ENCODE measurements around the gene DGLUCY.
"Not testable (repeated sequence)": the region's sequence is repeated elsewhere in the genome, so short reads cannot be mapped to it uniquely, and the experiment has no call there.

DGLUCY gene

DNA sequence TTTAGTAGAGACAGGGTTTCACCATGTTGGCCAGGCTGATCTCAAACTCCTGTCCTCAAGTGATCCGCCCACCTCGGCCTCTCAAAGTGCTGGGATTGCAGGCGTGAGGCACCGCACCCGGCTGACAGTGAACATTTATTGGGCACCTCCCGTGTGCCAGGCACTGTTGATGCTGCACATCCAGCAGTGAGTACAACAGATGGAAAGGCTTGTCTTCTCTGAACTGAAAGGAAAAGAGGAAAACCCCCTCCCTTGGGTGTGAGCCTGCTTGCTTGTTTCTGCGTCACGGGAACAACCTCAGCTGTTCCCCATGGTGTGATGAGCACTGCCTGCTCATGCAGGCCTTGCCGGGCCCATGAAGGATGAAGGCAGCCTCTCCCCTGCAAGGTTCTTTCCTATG, 39.5 kb downstream of the DGLUCY start:
- Histone ChIP-seq H3K9ac (peak overlapping the region in 1 of 11 experiments; percentile 50; a peak in 1 of 22 replicates), H4K20me1 (peaks cover 0 to 33% (median 14%) of the 10 kb centered on the region in 11 experiments; a peak in 13 of 22 replicates), H3K9me3 (replicated peaks in 1 of 11) (no peaks in the 10 kb centered on the region), H3K4me1 (peaks cover 13 to 37% (median 33%) of the 10 kb centered on the region in 10 experiments; a peak in 19 of 20 replicates), H3K27me3 (no peaks in the 10 kb centered on the region), H3K4me3 (no peak overlapping the region), H3K4me2 (peak overlapping the region in 9 of 11 experiments; percentile 9 to 52 (median 48); a peak in 16 of 22 replicates), H3K36me3 (peaks cover 18 to 44% (median 37%) of the 10 kb centered on the region in 11 experiments), H3K27ac (peak overlapping the region in 1 of 11 experiments; percentile 7; a peak in 1 of 22 replicates)
- TF ChIP-seq Cebpa-rat (IDR thresholded peaks at IDR 0.05): no peak

DNA sequence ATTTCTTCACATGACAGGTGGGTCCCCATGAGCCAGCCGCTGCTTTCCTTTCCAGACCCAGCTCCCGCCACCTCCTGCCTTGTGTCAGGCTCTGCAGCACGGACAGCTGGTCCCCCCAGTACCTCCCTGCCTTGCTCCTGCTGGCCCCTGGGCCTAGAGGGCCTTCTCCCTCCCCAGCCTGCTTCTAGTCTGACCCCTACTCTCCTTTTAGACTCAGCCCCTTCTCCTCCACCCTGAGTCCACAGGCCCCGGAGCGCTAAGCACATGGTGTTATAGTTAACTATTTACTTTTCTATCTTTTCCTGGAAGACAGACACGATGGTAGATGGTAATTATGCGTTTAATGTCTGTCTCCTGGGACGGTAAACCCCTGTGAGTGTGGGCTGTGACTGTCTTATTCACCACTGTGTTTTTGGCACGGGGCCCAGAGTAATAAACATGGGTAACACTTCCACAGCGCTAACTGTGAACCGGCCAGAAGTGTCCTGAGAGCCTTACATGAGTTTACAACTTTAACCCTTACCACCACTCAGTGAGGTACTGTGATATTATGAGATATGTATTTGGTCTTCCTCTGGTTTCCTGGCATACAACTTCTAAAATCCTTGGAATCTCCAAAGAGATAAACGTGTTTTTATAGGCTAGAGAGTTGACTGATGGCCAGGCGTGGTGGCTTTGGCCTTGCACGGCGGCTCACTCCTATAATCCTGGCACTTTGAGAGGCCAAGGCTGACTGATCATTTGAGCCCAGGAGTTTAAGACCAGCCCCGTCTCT, 41.2 kb downstream of the DGLUCY start:
- Histone ChIP-seq H4K20me1 (peaks cover 0 to 33% (median 14%) of the 10 kb centered on the region in 11 experiments; a peak in 13 of 22 replicates), H3K9ac (peak overlapping the region in 4 of 11 experiments; percentile 5 to 44 (median 24); a peak in 1 of 22 replicates)
- no peak for TF ChIP-seq Cebpa-rat (IDR thresholded peaks at IDR 0.05)

DNA sequence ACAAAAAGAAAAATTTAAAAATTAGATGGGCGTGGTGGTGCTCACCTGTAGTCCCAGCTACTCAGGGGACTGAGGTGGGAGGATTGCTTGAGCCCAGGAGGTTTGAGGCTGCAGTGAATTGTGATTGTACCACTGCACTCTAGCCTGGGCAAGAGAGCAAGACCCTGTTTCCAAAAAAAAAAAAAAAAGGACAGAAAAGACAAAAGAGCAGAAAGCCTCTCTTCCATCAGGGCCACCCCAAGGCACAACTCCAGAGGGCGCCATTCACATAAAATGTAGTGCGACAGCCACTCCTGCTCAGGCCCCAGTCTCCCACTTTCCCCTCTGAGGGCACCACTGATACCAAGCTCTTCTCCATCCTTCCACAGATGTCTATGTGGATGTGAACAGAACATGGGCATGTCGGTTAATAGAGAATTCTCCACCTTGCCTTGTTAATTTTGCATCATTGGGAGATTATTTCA, 41.8 kb downstream of the DGLUCY start:
- no peak overlapping the region for H3K27ac ChIP-seq
- H3K9me3 ChIP-seq (replicated peaks in 1 of 11): no peaks in the 10 kb centered on the region
- peaks cover 0 to 33% (median 14%) of the 10 kb centered on the region in 11 experiments; a peak in 13 of 22 replicates for H4K20me1 ChIP-seq
- H3K9ac ChIP-seq: no peak overlapping the region
- peak overlapping the region in 4 of 11 experiments; percentile 50 to 73 (median 61); a peak in 7 of 22 replicates for H3K4me2 ChIP-seq
- no peak overlapping the region for H3K4me3 ChIP-seq
- H3K4me1 ChIP-seq: peaks cover 13 to 40% (median 34%) of the 10 kb centered on the region in 10 experiments; a peak in 19 of 20 replicates
- H3K27me3 ChIP-seq: no peaks in the 10 kb centered on the region
- peaks cover 34 to 50% (median 42%) of the 10 kb centered on the region in 11 experiments for H3K36me3 ChIP-seq
- no peak for TF ChIP-seq Cebpa-rat (IDR thresholded peaks at IDR 0.05)

More for the DNA sequence above, 41.2 kb downstream of the DGLUCY start:
- Histone ChIP-seq H3K36me3 (peaks cover 28 to 50% (median 39%) of the 10 kb centered on the region in 11 experiments), H3K4me2 (peak overlapping the region in 9 of 11 experiments; percentile 24 to 73 (median 52); a peak in 16 of 22 replicates), H3K4me3 (no peak overlapping the region), H3K4me1 (peaks cover 13 to 37% (median 33%) of the 10 kb centered on the region in 10 experiments; a peak in 19 of 20 replicates), H3K27ac (no peak overlapping the region), H3K27me3 (no peaks in the 10 kb centered on the region), H3K9me3 (replicated peaks in 1 of 11) (no peaks in the 10 kb centered on the region)

DNA sequence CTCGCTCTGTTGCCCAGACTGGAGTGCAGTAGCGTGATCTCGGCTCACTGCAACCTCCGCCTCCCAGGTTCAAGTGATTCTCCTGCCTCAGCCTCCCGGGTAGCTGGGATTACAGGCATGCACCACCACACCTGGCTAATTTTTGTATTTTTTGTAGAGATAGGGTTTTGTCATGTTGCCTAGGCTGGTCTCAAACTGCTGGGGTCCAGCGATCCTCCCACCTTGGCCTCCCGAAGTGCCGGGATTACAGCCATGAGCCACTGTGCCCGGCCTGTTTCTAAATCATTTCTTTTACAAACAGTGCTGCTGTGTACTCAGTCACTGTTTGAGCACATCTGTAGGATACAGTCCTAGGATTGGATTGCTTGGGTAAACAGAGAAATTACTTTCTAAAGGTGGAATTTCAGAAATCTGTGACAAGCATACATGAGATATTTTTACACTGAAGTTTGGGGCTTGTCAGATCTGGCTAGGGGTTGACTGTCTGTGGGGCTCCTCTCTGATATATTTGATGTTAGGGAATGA, 42.3 kb downstream of the DGLUCY start:
- peaks cover 13 to 40% (median 34%) of the 10 kb centered on the region in 10 experiments; a peak in 19 of 20 replicates for H3K4me1 ChIP-seq
- not testable (repeated sequence) for H3K27ac ChIP-seq

DNA sequence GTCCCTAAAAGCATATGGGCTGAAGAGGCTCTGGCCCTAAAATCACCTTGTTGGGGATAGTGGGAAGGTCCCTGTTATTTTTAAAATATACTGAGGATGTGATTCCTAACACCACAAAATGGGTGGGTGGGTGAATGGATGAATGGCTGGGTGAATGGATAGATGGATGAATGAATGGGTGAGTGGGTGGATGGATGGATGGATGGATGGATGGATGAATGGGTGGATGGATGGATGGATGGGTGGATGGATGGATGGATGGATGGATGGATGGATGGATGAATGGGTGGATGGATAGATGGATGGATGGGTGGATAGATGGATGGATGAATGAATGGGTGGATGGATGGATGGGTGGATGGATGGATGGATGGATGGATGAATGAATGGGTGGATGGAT, 43.0 kb downstream of the DGLUCY start:
- not testable (repeated sequence) for H3K9me3 ChIP-seq (replicated peaks in 1 of 11); H3K4me3 ChIP-seq; H3K4me2 ChIP-seq; H3K9ac ChIP-seq; H3K27me3 ChIP-seq; H3K27ac ChIP-seq
- H3K36me3 ChIP-seq: peaks cover 46 to 61% (median 50%) of the 10 kb centered on the region in 11 experiments
- peaks cover 13 to 40% (median 32%) of the 10 kb centered on the region in 10 experiments; a peak in 19 of 20 replicates for H3K4me1 ChIP-seq
- peaks cover 0 to 31% (median 14%) of the 10 kb centered on the region in 11 experiments; a peak in 13 of 22 replicates for H4K20me1 ChIP-seq

More for the DNA sequence above, 42.3 kb downstream of the DGLUCY start:
- H3K36me3 ChIP-seq: peaks cover 40 to 54% (median 44%) of the 10 kb centered on the region in 11 experiments
- not testable (repeated sequence) for H3K4me3 ChIP-seq; H3K27me3 ChIP-seq; H3K9me3 ChIP-seq (replicated peaks in 1 of 11); H3K9ac ChIP-seq; H3K4me2 ChIP-seq
- peaks cover 0 to 33% (median 14%) of the 10 kb centered on the region in 11 experiments; a peak in 13 of 22 replicates for H4K20me1 ChIP-seq

DNA sequence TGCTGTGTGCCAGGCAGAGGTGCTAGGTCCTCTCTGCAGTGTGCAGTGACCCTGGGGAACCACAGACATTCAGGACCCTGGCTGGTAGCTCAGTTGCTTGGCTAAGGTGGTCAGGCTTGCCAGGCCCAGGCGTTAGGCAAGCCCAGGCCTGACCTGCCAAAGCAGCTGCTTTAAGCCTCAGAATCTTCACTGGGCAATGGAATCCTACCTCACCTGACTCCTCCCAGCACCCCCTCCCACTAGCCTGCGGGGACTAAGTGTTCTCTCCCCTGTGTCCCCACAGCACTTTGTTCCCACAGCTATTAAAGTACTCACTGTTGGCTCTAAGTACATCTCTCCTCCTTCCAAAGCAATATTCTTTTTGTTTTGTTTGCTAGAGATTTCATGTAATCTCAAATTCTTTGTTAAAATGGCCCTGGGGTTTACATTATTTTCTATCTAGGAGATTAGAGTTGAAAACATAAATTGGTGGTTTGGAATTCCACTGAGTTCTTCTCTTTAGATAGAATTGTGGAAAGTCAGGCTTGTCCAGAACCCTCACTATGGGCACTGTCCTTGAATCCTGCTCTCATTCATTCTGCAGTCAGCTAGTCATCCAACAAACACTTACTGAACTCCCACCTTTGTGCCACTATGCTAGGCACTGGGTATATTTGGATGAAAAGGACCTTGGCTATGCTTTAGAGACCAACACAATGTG, 44.4 kb downstream of the DGLUCY start:
- H3K9me3 ChIP-seq (replicated peaks in 1 of 11): no peaks in the 10 kb centered on the region
- H3K4me3 ChIP-seq: no peak overlapping the region
- no peak overlapping the region for H3K27ac ChIP-seq
- peaks cover 4 to 27% (median 19%) of the 10 kb centered on the region in 10 experiments; a peak in 17 of 20 replicates for H3K4me1 ChIP-seq
- no peaks in the 10 kb centered on the region for H3K27me3 ChIP-seq
- H3K9ac ChIP-seq: no peak overlapping the region
- TF ChIP-seq Cebpa-rat (IDR thresholded peaks at IDR 0.05): no peak
- no peak overlapping the region for H3K4me2 ChIP-seq
- peaks cover 0 to 21% (median 8%) of the 10 kb centered on the region in 11 experiments; a peak in 13 of 22 replicates for H4K20me1 ChIP-seq
- peaks cover 60 to 74% (median 64%) of the 10 kb centered on the region in 11 experiments for H3K36me3 ChIP-seq

DNA sequence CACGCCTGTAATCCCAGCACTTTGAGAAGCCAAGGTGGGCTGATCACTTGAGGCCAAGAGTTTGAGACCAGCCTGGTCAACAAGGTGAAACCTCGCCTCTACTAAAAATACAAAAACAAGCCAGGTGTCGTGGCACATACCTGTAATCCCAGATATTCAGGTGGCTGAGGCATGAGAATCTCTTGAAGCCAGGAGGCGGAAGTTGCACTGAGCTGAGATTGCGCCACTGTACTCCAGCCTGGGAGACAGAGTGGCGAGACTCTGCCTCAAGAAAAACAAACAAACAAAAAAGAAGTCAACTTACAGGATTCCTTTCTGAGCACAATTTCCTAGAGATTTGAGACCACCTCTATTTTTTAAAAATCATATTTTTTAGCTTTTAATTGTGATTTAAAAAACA, 45.3 kb downstream of the DGLUCY start:
- Histone ChIP-seq H4K20me1 (peaks cover 0 to 16% (median 8%) of the 10 kb centered on the region in 11 experiments; a peak in 13 of 22 replicates), H3K36me3 (peaks cover 68 to 83% (median 73%) of the 10 kb centered on the region in 11 experiments), H3K27ac (no peak overlapping the region), H3K4me2 (no peak overlapping the region), H3K4me3 (no peak overlapping the region), H3K27me3 (no peaks in the 10 kb centered on the region), H3K4me1 (peaks cover 4 to 19% (median 11%) of the 10 kb centered on the region in 10 experiments; a peak in 17 of 20 replicates), H3K9me3 (replicated peaks in 1 of 11) (no peaks in the 10 kb centered on the region), H3K9ac (no peak overlapping the region)
- no peak for TF ChIP-seq Cebpa-rat (IDR thresholded peaks at IDR 0.05)

DNA sequence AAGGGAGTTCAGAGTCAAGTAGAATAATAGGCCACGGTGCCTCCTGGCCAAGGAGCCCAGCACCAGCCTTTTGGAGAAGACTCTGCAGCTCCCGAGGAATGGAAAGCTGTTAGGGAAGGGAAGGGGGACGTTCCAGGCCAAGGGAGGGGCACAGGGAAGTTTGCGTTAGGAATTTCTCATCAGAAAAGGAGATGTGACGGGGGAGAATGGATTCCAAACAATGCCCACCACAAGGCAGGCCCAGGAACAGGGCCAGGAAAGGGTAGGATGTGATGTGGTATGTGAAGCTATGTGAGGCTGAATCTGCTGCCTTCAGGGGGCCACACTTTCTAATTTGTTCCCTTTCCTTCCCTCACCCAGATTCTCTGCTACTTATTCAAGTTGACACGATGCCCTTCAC, 46.0 kb downstream of the DGLUCY start:
- Histone ChIP-seq H4K20me1 (peaks cover 0 to 11% (median 2%) of the 10 kb centered on the region in 11 experiments; a peak in 12 of 22 replicates), H3K4me3 (no peak overlapping the region)

More for the DNA sequence above, 46.0 kb downstream of the DGLUCY start:
- H3K4me2 ChIP-seq: no peak overlapping the region
- H3K27ac ChIP-seq: no peak overlapping the region
- no peak for TF ChIP-seq Cebpa-rat (IDR thresholded peaks at IDR 0.05)
- H3K9me3 ChIP-seq (replicated peaks in 1 of 11): no peaks in the 10 kb centered on the region
- H3K36me3 ChIP-seq: peaks cover 75 to 90% (median 79%) of the 10 kb centered on the region in 11 experiments
- peaks cover under 1 to 13% (median 5%) of the 10 kb centered on the region in 10 experiments; a peak in 17 of 20 replicates for H3K4me1 ChIP-seq
- no peak overlapping the region for H3K9ac ChIP-seq
- H3K27me3 ChIP-seq: no peaks in the 10 kb centered on the region
